Osteocyte (in vitro differentiated cells): Measurements from ENCODE around the gene MSH4. TPM values are rescaled to one million over a fixed set of nuclear protein-coding genes. Genes with fewer than 3 reads are reported as not detected.

Experiments
- total RNA-seq: library from RNA; stranded (reverse); gene quantifications from 2 replicates; pipeline ENCODE4 v1.2.1, GENCODE V29; 2021

MSH4 gene
- total RNA-seq, 1 donor from 2014 or later, result 0.62 TPM

Other genes with a start within 250 kb of the MSH4 start
- 0.21 and 0.44 TPM in 2 replicates for gene SLC44A5, start 185.8 kb upstream of the MSH4 start, total RNA-seq
- gene ACADM, start 72.2 kb upstream of the MSH4 start, total RNA-seq, result 36.2 and 37.1 TPM in 2 replicates
- 59.9 and 62.5 TPM in 2 replicates for gene RABGGTB, start 10.6 kb upstream of the MSH4 start, total RNA-seq
- not detected in 2 replicates for gene ASB17, start 135.5 kb downstream of the MSH4 start, total RNA-seq